OCI-LY7 (cell line): ENCODE results near the gene RAB11FIP5.

ENCODE experiments used
- CTCF ChIP-seq: fragments of 200-600 bp; sonication (generic); conservative IDR thresholded peaks from 2 replicates; pipeline ENCODE4 v1.5.1; 2014; ENCODE audit warnings: mild to moderate bottlenecking, antibody characterized with exemption, low read length, moderate library complexity, mixed read lengths
- EZH2phosphoT487 ChIP-seq: fragments of 200-600 bp; sonication (generic); IDR thresholded peaks from 2 replicates; pipeline ENCODE4 v1.6.1; 2018; ENCODE audit warnings: low read depth, borderline replicate concordance, mild to moderate bottlenecking, mixed run types, antibody characterized with exemption, low read length, moderate library complexity, mixed read lengths

GRCh38 chr2:73091696-73092095 is 21.1 kb downstream of the RAB11FIP5 start:
- TF ChIP-seq CTCF (no peak), EZH2phosphoT487 (no peak)
